Stimulated activated CD4-positive, alpha-beta T cell treated with anti-CD3 and anti-CD28 coated beads, Interleukin-4, amount 100 ng/mL, for 48 hours (primary cell): ENCODE data around the gene NDUFA3.

Experiments used
- DNase-seq, 2 donors: peaks; one replicate each; pipeline ENCODE4 v3.0.0-alpha.2; 2020; ENCODE audit warnings: low read depth in 2 of 2

Gene NDUFA3

DNA sequence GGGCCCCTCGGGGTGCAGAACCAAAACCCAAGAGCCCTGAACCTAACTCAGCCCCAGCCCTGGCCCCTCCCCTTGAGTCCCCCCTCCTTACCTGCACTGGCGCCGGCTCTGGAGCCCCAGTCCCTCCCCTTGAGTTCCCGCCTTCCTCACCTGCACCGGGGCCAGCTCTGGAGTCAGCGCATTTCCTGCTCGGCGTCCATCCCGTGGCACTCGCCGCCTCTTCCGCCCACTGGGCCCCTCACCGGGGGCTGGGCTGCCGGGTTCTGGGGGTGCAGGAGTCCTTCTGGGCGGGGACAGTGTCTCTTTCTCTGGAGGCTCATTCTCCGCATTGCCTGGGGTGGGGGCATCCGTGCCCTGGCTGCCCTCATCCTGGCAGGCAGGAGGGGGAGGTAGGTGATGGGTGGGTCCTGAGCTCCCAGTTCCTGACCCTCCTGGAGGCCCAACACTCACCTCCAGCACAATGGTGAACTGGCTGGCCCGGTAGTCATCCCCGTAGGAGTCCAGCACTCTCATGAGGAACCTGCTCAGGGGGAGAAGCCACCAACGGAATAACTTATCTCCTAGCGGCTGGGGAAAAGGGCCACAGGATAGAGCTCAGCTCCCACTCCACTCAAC, 5.3 kb downstream of the NDUFA3 start:
- DNase-seq = no peak

DNA sequence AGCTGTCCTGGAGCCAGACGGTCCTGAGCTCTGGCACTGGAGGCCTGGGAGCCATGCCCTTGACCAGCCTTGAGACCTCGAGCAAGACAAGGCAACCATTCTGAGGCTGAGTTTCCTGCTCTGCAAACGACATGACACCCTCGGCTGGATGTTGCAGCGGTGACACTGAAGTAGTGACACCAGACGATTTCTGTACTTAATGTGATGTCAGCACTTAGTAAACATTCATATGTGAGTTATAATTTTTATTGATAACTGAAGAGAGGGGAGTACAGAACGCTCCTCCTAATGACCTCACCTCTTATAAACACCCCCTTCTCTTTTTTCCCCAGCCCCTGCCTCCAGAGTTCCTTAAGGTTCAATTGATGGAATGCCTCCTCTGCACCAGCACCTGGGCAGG, 5.8 kb downstream of the NDUFA3 start:
- DNase-seq = no peak

GRCh38 chr19:54109651-54110050, 7.0 kb downstream of the NDUFA3 start:
- DNase-seq = no peak

GRCh38 chr19:54114340-54115108, 11.9 kb downstream of the NDUFA3 start:
- peak in 1 of 2 donors; percentile 25 for DNase-seq

DNA sequence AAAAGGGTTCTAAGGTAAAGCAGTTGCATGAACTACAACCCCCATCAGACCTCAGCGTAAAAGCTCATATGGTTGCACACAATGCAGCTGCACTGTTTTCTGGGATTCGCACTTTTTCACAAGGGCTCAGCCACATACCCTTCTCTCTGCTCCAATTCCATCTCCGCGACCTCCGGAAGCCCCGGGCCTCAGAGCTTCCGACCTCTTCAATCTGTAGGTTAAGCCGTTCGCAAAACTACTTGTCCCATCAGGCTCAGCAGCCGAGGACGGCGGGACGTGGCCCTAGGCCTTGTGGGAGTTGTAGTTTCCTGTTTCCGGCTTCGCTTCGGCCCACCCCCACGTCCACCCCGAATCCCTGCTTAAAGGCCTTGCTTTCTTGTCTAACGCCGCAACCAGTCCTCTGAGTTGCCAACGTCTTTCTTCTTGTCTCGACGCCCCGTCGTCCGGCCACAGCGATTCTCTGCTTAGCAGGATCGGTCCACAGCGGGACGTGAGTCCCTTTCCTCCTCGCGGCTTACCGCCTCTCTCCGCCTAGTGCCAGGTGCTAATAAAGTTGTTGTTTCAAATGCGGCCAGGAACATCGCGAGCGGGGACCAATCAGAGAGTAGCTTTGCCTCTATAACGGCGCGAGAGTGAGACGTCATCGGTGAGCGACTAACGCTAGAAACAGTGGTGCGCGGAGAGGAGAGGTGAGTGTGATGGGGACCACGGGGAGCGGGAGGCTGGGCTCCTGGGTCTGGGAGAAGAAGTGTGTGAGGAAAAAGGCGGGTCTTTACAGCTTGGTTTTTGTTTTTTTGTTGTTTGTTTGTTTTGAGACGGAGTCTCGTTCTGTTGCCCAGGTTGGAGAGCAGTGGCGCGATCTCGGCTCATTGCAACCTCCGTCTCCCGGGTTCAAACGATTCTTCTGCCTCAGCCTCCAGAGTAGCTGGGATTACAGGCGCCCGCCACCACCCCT, 12.7 kb downstream of the NDUFA3 start, which contains the start of the genes PRPF31 and TFPT:
Gene PRPF31 (plus strand): TSS at position 646 of the 955 bp plus-strand sequence. CDS start 2,525 bp downstream, outside the sequence.
Gene TFPT (minus strand): TSS at position 549 of the 955 bp plus-strand sequence. CDS start 388 bp downstream, at position 161.
- DNase-seq = peak; percentile 95 to 96

- DNase-seq = no peak
These were observed 18.6 kb downstream of the NDUFA3 start for GRCh38 chr19:54121259-54121658.

DNA sequence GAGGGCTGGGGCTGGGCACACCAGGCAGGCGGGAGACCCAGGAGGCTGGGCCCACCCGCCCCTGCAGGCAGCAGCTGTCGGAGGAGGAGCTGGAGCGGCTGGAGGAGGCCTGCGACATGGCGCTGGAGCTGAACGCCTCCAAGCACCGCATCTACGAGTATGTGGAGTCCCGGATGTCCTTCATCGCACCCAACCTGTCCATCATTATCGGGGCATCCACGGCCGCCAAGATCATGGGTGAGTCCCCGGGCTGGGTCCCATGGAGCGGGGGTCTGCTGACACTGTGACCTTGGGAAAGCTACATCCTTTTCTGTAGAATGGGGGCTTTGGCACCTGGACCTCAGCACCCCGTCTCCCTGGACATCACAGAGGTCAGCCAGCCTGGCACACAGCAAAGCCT, 21.0 kb downstream of the NDUFA3 start:
- DNase-seq = no peak

GRCh38 chr19:54124393-54124792, 21.7 kb downstream of the NDUFA3 start:
- no peak for DNase-seq

GRCh38 chr19:54125713-54126112, 23.1 kb downstream of the NDUFA3 start:
- DNase-seq = no peak

DNA sequence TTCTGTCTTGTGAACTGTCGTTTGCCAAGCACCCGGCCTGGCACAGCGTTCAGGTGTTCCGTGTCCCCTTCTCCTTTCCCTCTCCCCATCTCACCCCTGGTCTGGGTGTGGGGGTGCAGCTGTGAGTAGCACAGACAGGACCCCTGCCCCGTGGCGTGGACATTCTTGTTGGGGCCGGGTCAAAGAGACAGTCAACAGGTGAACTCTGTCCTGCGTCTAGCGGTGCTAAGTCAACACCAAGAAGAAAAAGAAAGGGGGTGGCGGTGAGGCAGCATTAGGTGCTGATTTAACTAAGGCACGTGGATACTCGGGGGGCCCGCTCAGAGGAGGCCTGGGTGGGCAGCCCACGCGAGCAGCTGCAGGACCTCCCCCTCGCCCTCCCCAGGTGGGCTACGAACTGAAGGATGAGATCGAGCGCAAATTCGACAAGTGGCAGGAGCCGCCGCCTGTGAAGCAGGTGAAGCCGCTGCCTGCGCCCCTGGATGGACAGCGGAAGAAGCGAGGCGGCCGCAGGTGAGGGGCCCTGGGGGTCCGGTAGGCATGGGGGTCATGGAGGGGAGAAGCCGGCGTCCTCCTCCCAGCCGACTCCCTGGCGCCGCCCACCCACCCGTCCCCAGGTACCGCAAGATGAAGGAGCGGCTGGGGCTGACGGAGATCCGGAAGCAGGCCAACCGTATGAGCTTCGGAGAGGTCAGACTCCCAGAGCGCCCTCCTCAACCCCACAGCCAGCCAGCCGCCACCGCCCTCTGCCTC, 25.2 kb downstream of the NDUFA3 start:
- DNase-seq = no peak

DNA sequence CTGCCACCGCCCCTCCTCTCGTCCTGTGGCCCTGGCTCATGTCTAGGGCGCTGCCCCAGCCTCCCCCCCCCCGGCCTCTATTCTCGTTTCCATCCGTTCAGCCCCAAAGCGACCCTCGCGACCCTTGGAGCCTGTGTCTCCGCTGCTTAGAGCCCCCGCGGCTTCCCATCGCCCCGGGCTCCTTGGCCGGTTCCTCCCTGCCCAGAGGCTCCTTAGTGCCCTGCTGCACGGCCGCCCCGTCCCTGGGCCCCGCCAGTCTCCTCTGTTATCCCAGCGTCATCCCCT, 25.7 kb downstream of the NDUFA3 start:
- DNase-seq = no peak

DNA sequence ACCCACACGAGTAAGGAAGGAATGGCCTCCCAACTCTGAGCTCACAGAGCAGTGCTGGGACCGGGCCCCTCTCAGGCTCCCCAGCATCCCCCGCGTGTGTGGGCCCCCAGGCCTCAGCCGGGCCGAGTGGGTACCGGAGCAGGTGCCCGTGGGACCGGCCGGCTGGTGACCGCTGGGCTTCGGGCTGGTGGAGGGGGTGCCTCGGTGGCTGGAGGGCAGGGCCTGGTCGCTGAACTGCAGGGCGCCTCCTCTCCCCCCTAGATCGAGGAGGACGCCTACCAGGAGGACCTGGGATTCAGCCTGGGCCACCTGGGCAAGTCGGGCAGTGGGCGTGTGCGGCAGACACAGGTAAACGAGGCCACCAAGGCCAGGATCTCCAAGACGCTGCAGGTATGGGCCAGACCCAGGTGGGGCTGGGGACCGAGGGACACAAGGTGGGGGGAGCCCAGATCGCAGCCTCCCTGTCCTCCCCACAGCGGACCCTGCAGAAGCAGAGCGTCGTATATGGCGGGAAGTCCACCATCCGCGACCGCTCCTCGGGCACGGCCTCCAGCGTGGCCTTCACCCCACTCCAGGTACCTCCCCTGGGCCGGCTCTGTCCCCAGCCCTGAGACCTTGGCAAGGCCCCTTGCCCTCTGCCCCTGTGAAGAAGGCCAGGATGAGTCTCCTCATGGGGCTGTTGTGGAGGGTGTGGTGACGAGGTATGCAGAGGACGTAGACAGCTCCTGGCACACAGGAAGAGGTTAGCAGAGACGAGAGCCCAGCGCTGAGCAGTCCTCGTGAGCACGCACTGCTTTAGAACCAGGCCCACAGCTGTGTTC, 26.4 kb downstream of the NDUFA3 start:
- no peak for DNase-seq

GRCh38 chr19:54129617-54129996, 27.0 kb downstream of the NDUFA3 start:
- no peak for DNase-seq

DNA sequence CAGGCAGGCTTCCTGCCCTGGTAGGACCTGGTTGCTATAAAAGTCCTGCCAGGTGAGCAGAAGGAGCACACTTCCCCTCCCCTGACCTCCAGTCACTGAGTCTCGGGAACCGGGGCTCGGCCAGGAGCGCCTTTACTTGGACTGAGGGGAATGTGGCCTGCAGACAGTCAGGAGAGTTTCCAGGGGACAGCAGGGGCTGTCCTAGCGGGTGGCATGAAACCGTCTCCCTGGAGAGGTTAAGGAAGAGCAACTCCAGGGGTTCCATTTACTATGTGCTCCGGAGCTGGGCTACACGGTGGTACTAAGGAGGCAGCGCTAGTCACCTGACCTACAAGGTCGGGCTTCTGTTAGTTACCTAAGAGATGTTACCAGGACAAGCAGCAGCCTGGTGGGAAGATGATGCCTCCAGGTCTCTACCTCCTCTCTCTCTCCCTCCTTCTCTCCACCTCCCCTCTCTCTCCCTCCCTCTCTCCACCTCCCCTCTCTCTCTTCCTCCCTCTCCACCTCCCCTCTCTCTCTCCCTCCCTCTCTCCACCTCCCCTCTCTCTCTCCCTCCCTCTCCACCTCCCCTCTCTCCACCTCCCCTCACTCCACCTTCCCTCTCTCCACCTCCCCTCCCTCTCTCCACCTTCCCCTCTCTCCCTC, 30.8 kb downstream of the NDUFA3 start:
- no peak for DNase-seq

DNA sequence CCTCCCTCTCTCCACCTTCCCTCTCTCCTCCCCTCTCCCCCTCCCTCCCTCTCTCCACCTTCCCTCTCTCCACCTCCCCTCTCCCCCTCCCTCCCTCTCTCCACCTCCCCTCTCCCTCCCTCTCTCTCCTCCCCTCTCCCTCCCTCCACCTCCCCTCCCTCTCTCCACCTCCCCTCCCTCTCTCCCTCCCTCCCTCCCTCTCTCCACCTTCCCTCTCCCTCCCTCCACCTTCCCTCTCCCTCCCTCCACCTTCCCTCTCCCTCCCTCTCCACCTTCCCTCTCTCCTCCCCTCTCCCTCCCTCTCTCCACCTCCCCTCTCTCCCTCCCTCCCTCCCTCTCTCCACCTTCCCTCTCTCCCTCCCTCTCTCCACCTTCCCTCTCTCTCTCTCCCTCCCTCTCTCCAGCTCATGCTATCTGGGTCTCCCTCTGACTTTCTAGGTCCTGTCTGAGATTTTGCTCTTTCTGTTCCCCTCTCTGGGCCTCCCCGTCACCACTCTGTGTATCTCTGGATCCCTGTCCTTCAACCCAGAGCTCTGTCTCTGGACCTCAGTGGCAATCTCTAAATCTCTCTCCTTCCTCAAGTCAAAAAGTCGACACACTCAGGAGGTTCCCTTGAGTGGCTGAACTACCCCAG, 31.4 kb downstream of the NDUFA3 start:
- no peak for DNase-seq

DNA sequence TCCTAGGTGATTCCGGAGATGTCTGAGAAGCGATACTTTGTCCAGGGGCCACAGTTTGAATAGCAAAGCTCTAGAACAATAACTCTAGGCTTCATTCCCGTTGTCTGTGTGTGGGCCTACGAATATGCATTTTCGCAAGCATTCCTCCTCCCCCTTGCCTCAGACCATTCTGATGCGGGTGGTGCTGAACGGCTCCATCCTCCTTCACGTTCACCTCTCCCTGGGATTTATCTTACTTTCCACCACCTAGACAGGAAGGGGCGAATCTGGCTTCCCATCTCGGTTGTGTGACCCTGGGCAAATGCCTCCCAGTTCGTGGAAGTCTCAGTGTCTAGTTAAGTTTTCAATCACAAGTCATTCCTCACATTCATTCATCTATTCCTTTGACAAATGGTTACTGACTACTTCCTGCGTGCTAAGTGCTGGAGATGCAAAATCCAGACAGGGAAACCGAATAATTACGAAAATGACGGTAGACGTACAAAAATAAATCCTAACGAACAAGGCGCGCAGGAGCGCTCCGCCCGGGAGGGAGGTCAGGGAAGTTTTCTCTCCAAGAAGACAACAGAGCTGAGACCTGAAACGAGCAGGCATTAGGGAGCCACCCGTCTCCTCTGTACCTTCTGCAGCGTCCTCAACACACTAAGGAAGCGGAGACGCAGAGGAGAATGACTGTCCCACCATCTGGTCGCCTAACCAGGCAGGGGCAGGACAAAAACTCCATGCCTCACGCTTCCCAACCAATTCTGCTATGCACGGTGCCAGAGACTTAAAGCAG, 33.6 kb downstream of the NDUFA3 start:
- no peak for DNase-seq

DNA sequence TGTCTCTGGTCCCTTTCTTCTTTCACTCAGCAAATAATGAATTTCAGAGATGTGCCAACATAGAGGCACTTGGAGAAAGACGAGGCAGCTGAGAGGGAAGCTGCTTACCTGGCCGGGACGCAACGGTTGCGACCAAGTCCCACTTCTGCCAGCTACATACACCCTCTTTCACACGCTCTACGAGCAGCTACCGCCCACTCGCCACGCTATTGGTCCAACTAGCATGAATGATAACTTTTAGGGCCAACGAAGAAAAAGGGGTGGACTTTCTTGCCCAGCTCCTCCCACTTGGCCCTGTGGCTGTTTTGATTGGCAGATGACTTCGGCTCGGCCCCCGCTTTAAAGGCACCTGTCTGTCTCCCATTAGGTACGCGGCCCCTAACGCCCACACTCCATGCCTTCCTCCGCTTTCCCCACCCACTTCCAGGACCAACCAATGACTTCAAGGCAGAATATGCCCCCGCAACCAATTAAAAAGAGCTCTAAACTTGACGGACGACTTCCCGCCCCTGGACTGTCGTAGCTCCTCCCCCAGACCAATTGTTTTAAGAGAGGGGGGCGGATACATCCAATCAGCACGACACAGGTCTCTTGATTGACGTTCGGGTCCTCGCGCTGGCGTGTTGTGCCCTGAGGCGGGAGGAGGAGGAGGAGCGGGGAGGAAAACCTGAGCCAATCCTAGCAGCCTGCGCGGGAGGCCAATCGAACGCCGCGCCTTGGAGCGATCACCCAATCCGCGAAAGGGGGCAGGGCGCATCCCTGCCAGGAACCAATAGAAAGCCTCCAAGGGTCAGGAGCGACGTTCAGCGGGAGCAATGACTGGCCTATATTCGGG, 34.4 kb downstream of the NDUFA3 start:
- DNase-seq = peak; percentile 94 to 99
